RWPE2 (cell line): ENCODE results near the gene LTB4R.

Source experiments
- ATAC-seq: fragments of 200-7000 bp; cut with Tn5 transposase; 3 replicates; pipeline ENCODE4 v1.9.1; 2021; ENCODE audit warnings: low read depth
- DNase-seq: peaks from one replicate; pipeline ENCODE4 v3.0.0-alpha.2; 2020; ENCODE audit warnings: low spot score
- H3K27ac ChIP-seq: fragments of 450-650 bp; 2 replicates; pipeline ENCODE4 v1.5.1; 2017; ENCODE audit warnings: mild to moderate bottlenecking; ENCODE audit not compliant: poor library complexity, severe bottlenecking
- H3K27me3 ChIP-seq: fragments of 250-450 bp; sonication (Bioruptor Pico); 2 replicates; pipeline ENCODE4 v1.5.1; 2021; ENCODE audit warnings: mild to moderate bottlenecking, moderate library complexity; ENCODE audit not compliant: insufficient read depth, poor library complexity, severe bottlenecking
- H3K36me3 ChIP-seq: fragments of 250-450 bp; sonication (Bioruptor Pico); 2 replicates; pipeline ENCODE4 v1.5.1; 2020; ENCODE audit warnings: low read depth, mild to moderate bottlenecking, moderate library complexity
- H3K4me1 ChIP-seq: fragments of 250-450 bp; sonication (Bioruptor Pico); 2 replicates; pipeline ENCODE4 v1.5.1; 2021; ENCODE audit warnings: mild to moderate bottlenecking, moderate library complexity; ENCODE audit not compliant: insufficient read depth, poor library complexity, severe bottlenecking
- H3K4me3 ChIP-seq: fragments of 250-450 bp; sonication (Bioruptor Pico); 2 replicates; pipeline ENCODE4 v1.5.1; 2021; ENCODE audit warnings: mild to moderate bottlenecking, moderate library complexity; ENCODE audit not compliant: severe bottlenecking
- H3K9me3 ChIP-seq: fragments of 250-450 bp; sonication (Bioruptor Pico); 2 replicates; pipeline ENCODE4 v1.5.1; 2021; ENCODE audit warnings: mild to moderate bottlenecking, moderate library complexity; ENCODE audit not compliant: severe bottlenecking
- TF ChIP-seq, protein P1 (sequence below): fragments of 450-650 bp; IDR thresholded peaks from one replicate; pipeline ENCODE4 v1.5.1; 2017; ENCODE audit warnings: mild to moderate bottlenecking, moderate library complexity; ENCODE audit not compliant: poor library complexity, severe bottlenecking

The LTB4R gene

DNA sequence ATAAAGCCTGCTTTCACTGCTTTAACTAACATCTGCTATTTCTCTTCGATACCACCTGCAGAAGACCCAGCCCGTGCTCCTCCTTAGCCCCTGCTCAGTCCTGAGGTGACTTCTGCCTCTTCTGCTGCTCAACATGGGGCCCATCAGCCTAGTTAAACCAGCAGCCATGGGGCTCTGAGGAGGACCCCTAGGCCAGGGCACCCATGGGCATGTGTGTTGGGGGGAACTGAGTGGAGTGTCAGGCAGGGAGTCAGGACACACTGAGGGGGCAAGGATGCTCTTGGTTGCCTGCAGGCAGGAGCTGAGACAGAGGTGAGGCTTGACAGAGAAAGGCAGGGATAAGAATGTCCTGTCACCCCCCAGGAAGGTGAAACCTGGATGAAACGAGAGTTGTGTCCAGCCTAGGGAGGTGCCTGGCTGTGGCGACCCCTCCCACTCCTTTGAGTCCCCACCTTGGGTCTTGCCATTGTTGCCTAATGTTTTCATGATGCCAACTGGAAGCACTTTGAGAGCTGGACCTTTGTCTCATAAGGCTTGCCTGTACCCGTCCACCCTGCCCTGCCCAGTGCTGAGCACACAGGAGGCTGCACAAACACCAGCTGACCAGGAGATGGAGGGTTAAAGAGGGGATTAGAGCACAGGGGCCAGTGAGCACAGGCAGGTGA, 27.4 kb upstream of the LTB4R start:
- TF ChIP-seq, protein P1, sequence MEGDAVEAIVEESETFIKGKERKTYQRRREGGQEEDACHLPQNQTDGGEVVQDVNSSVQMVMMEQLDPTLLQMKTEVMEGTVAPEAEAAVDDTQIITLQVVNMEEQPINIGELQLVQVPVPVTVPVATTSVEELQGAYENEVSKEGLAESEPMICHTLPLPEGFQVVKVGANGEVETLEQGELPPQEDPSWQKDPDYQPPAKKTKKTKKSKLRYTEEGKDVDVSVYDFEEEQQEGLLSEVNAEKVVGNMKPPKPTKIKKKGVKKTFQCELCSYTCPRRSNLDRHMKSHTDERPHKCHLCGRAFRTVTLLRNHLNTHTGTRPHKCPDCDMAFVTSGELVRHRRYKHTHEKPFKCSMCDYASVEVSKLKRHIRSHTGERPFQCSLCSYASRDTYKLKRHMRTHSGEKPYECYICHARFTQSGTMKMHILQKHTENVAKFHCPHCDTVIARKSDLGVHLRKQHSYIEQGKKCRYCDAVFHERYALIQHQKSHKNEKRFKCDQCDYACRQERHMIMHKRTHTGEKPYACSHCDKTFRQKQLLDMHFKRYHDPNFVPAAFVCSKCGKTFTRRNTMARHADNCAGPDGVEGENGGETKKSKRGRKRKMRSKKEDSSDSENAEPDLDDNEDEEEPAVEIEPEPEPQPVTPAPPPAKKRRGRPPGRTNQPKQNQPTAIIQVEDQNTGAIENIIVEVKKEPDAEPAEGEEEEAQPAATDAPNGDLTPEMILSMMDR = no peak
- Histone ChIP-seq H3K9me3 (no peaks in the 10 kb centered on the region), H3K4me1 (peaks cover 17% of the 10 kb centered on the region), H3K27ac (peak overlapping the region; percentile 1), H3K27me3 (no peaks in the 10 kb centered on the region), H3K36me3 (no peaks in the 10 kb centered on the region; the same call in 1 of the 2 replicates), H3K4me3 (no peak overlapping the region)
- ATAC-seq (peak; percentile 23; the same call in 2 of the 3 replicates), DNase-seq (peak; percentile 61)

DNA sequence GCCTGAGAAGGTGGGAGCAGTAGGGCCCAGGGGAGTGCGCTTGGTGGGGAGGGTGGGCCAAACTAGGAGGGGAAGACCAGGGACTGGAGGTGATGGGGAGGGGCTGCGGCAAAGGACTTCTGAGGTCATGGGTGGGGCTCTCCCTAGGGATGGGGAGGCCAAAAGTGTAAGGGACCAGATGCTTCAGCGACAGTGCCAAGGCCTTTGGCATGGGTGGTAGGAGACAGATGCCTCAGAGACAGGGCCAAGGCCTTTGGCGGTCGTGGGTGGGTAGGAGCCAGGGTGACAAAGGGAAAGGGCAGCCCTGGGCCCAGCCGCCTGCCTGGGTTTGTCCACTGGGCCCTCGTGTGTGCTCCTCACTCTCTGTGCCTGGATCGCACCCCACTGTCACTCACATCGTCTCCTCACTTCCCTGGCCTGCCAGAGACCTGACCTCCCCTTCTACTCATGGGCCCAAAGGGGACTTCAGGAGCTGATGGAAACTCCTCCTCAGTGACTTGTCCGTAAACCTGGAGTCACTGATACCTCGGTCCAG, 26.7 kb upstream of the LTB4R start:
- no peak overlapping the region for H3K4me3 ChIP-seq
- ATAC-seq (no peak; the same call in 2 of the 3 replicates), DNase-seq (peak; percentile 50)
- H3K36me3 ChIP-seq = peaks cover 6% of the 10 kb centered on the region
- H3K9me3 ChIP-seq = no peaks in the 10 kb centered on the region
- peaks cover 13% of the 10 kb centered on the region for H3K4me1 ChIP-seq
- peak overlapping the region; percentile 1 for H3K27ac ChIP-seq
- TF ChIP-seq, protein P1 = no peak
- H3K27me3 ChIP-seq = no peaks in the 10 kb centered on the region

DNA sequence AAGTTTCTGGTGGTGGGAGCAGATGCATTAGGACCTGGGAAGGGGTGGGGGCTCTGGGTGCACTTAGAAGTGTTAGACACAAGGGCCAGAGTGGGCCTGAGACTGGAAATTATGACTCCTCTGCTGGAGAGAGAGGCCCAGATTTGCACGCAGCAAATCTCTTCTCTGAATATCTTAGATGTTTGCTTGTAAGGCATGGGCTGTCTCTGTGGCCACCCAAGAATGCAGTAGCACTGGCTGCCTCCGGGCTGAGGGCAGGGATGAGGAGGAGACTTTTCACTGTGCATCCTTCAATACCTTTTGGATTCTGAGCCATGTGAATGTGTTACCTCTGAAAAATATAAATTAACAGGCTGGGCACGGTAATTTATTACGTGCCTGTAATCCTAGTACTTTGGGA, 26.0 kb upstream of the LTB4R start:
- H3K4me1 ChIP-seq = peaks cover 13% of the 10 kb centered on the region
- TF ChIP-seq, protein P1 = no peak
- 0 out of 3 replicates have a peak, but pooled peaks have one; percentile 14 for ATAC-seq
- peaks cover 14% of the 10 kb centered on the region for H3K36me3 ChIP-seq
- no peaks in the 10 kb centered on the region for H3K9me3 ChIP-seq
- peak; percentile 34 for DNase-seq
- H3K4me3 ChIP-seq = no peak overlapping the region
- peak overlapping the region; percentile 1 for H3K27ac ChIP-seq
- no peaks in the 10 kb centered on the region for H3K27me3 ChIP-seq

DNA sequence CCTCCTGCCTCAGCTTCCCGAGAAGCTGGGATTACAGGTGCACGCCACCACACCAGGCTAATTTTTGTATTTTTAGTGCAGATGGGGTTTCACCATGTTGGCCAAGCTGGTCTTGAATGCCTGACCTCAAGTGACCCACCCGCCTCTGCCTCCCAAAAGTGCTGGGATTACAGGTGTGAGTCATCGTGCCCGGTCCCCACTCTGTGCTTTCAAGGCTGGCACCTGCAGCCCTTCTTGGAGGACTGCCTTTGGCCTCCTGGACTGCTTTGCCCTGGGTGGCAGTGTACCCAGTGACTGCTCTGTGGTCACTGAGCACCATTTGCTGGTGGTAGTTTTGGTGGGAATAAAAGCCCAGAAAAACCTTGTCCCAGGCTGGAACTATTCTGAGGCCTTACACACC, 24.3 kb upstream of the LTB4R start:
- ATAC-seq (no peak), DNase-seq (peak; percentile 56)
- no peaks in the 10 kb centered on the region for H3K9me3 ChIP-seq
- H3K27ac ChIP-seq = no peak overlapping the region
- TF ChIP-seq, protein P1 = no peak
- H3K4me3 ChIP-seq = no peak overlapping the region
- no peaks in the 10 kb centered on the region for H3K27me3 ChIP-seq
- H3K4me1 ChIP-seq = peaks cover 13% of the 10 kb centered on the region
- H3K36me3 ChIP-seq = peaks cover 30% of the 10 kb centered on the region
